ENCODE data around the gene LMO7. TPM values are rescaled to one million over a fixed set of nuclear protein-coding genes. Genes with fewer than 3 reads are reported as not detected.

The LMO7 gene
- total and polyA plus RNA-seq, 4 donors: 17.5 to 69.6 (median 38.2) TPM

- no peaks in the 10 kb centered on the region for H3K36me3 ChIP-seq (ENCODE audit: control insufficient read depth in 4 of 4, insufficient read depth in 3 of 4, low read depth in 1 of 4, low read length in 3 of 4)
- H3K27me3 ChIP-seq (ENCODE audit: control insufficient read depth in 4 of 4, insufficient read depth in 4 of 4, low read length in 3 of 4): peaks cover 0 to 3% (median 0%) of the 10 kb centered on the region in 4 donors
- no peak overlapping the region for H3K4me3 ChIP-seq (ENCODE audit: low read depth in 1 of 3, low read length in 3 of 3)
- no peaks in the 10 kb centered on the region for H3K9me3 ChIP-seq (ENCODE audit: control insufficient read depth in 4 of 4, low read length in 3 of 4)
- TF ChIP-seq MAX (IDR thresholded peaks at IDR 0.05) (no peak), CTCF (IDR thresholded peaks at IDR 0.05; ENCODE audit: low read depth, low read length, missing input control) (no peak), ATF3 (IDR thresholded peaks at IDR 0.05) (no peak)
- H3K9ac ChIP-seq (ENCODE audit: low read depth in 1 of 2, low read length in 2 of 2): no peak overlapping the region
- 46% methylated on average over 5 of the region's 5 CpGs for WGBS
- no peak overlapping the region for H3K27ac ChIP-seq (ENCODE audit: low read depth in 1 of 2, low read length in 2 of 2)
- H3K4me1 ChIP-seq (ENCODE audit: control insufficient read depth in 4 of 4, insufficient read depth in 4 of 4, low read length in 3 of 4): no peaks in the 10 kb centered on the region
- no peak for DNase-seq (ENCODE audit: low spot score)
Observed at GRCh38 chr13:75907044-75907443, 270.9 kb downstream of the LMO7 start.

GRCh38 chr13:75908141-75908540 is 272.0 kb downstream of the LMO7 start:
- DNase-seq (ENCODE audit: low spot score): no peak
- no peak overlapping the region for H3K9ac ChIP-seq (ENCODE audit: low read depth in 1 of 2, low read length in 2 of 2)
- H3K36me3 ChIP-seq (ENCODE audit: control insufficient read depth in 4 of 4, insufficient read depth in 3 of 4, low read depth in 1 of 4, low read length in 3 of 4): no peaks in the 10 kb centered on the region
- H3K27me3 ChIP-seq (ENCODE audit: control insufficient read depth in 4 of 4, insufficient read depth in 4 of 4, low read length in 3 of 4): peaks cover 0 to 3% (median 0%) of the 10 kb centered on the region in 4 donors
- WGBS: 79% methylated on average over 4 of the region's 4 CpGs
- H3K4me1 ChIP-seq (ENCODE audit: control insufficient read depth in 4 of 4, insufficient read depth in 4 of 4, low read length in 3 of 4): no peaks in the 10 kb centered on the region
- no peak overlapping the region for H3K4me3 ChIP-seq (ENCODE audit: low read depth in 1 of 3, low read length in 3 of 3)
- H3K27ac ChIP-seq (ENCODE audit: low read depth in 1 of 2, low read length in 2 of 2): no peak overlapping the region
- TF ChIP-seq CTCF (IDR thresholded peaks at IDR 0.05; ENCODE audit: low read depth, low read length, missing input control): no peak
- TF ChIP-seq JUND (IDR thresholded peaks at IDR 0.05): no peak
- no peak for TF ChIP-seq YY1 (IDR thresholded peaks at IDR 0.05)
- TF ChIP-seq RAD21 (IDR thresholded peaks at IDR 0.05): no peak
- no peak for TF ChIP-seq HNF4G (IDR thresholded peaks at IDR 0.05)
- TF ChIP-seq MAX (IDR thresholded peaks at IDR 0.05): no peak
- TF ChIP-seq HNF4A (conservative IDR thresholded peaks at IDR 0.05): no peak
- TF ChIP-seq ATF3 (IDR thresholded peaks at IDR 0.05): no peak
- no peak for TF ChIP-seq NR2F2 (IDR thresholded peaks at IDR 0.05)
- no peak for TF ChIP-seq FOXA1 (IDR thresholded peaks at IDR 0.05)
- no peak for TF ChIP-seq REST (IDR thresholded peaks at IDR 0.05)
- TF ChIP-seq EGR1 (IDR thresholded peaks at IDR 0.05; ENCODE audit: low read depth in 2 of 2): no peak
- no peak for TF ChIP-seq SP1 (IDR thresholded peaks at IDR 0.05)
- no peak for TF ChIP-seq RXRA (IDR thresholded peaks at IDR 0.05)
- TF ChIP-seq GABPA (IDR thresholded peaks at IDR 0.05 in 1 of 2, conservative IDR thresholded peaks at IDR 0.05 in 1 of 2): no peak
- H3K9me3 ChIP-seq (ENCODE audit: control insufficient read depth in 4 of 4, low read length in 3 of 4): no peaks in the 10 kb centered on the region
